Inflammatory macrophage treated with lipopolysaccharide for 1 hour (primary cell): Measurements from ENCODE around the gene LAMTOR1.
A peak's percentile ranks its signal among the peaks of the same experiment; 100 is the strongest.

Experiments
- DNase-seq, 2 donors: peaks; one replicate each; pipeline ENCODE4 v3.0.0-alpha.2; 2020 to 2022

The LAMTOR1 gene

GRCh38 chr11:72080326-72081183, 22.5 kb downstream of the LAMTOR1 start, which contains the start of the genes LRRC51 and NUMA1:
TSS of gene LRRC51 (plus strand) at chr11:72080850. CDS start at chr11:72089084, 8,234 bp downstream.
TSS of gene NUMA1 (minus strand) at chr11:72080542. CDS start at chr11:72035943, 44,599 bp downstream.
- DNase-seq, result peak; percentile 100

- DNase-seq, result no peak
Measured at GRCh38 chr11:72079819-72080325, 23.2 kb downstream of the LAMTOR1 start.

- DNase-seq, result no peak
Measured at GRCh38 chr11:72078477-72078876, 24.6 kb downstream of the LAMTOR1 start.

- DNase-seq, result no peak
Measured at GRCh38 chr11:72075756-72076155, 27.3 kb downstream of the LAMTOR1 start.

- peak; percentile 73 to 76 for DNase-seq
Measured at GRCh38 chr11:72075109-72075508, 28.0 kb downstream of the LAMTOR1 start.

- DNase-seq, result peak in 1 of 2 donors; percentile 30
Measured at GRCh38 chr11:72072348-72072747, 30.7 kb downstream of the LAMTOR1 start.

GRCh38 chr11:72070491-72070890, 32.6 kb downstream of the LAMTOR1 start:
- no peak for DNase-seq

GRCh38 chr11:72069787-72070251, 33.3 kb downstream of the LAMTOR1 start:
- peak; percentile 91 to 99 for DNase-seq

- peak; percentile 60 to 72 for DNase-seq
Measured at GRCh38 chr11:72069200-72069599, 33.9 kb downstream of the LAMTOR1 start.

GRCh38 chr11:72067676-72068075, 35.4 kb downstream of the LAMTOR1 start:
- DNase-seq, result no peak

GRCh38 chr11:72067266-72067665, 35.8 kb downstream of the LAMTOR1 start:
- no peak for DNase-seq

GRCh38 chr11:72066855-72067254, 36.2 kb downstream of the LAMTOR1 start:
- DNase-seq, result no peak

GRCh38 chr11:72061739-72062396, 41.2 kb downstream of the LAMTOR1 start:
- DNase-seq, result no peak

- DNase-seq, result no peak
Measured at GRCh38 chr11:72058416-72059034, 44.6 kb downstream of the LAMTOR1 start.

- DNase-seq, result no peak
Measured at GRCh38 chr11:72048766-72049460, 54.2 kb downstream of the LAMTOR1 start.
